GM18498 (cell line): ENCODE measurements around the gene AFAP1L1.

Source experiments
- ATAC-seq: cut with Tn5 transposase; IDR thresholded peaks from one replicate; pipeline ENCODE4 v1.9.1; 2021; ENCODE audit warnings: mild to moderate bottlenecking, moderate library complexity; ENCODE audit not compliant: unreplicated experiment

AFAP1L1 gene

GRCh38 chr5:149367972-149368645 is 96.5 kb downstream of the AFAP1L1 start:
- ATAC-seq, result no peak

- ATAC-seq, result no peak
These were observed 99.2 kb downstream of the AFAP1L1 start for GRCh38 chr5:149370878-149371277.

- ATAC-seq, result peak; percentile 89
These were observed 99.8 kb downstream of the AFAP1L1 start for GRCh38 chr5:149371296-149371962.

GRCh38 chr5:149372076-149372795 is 100.6 kb downstream of the AFAP1L1 start:
- ATAC-seq, result no peak

GRCh38 chr5:149372932-149373331 is 101.3 kb downstream of the AFAP1L1 start:
- no peak for ATAC-seq

- no peak for ATAC-seq
These were observed 102.6 kb downstream of the AFAP1L1 start for GRCh38 chr5:149374303-149374702.

GRCh38 chr5:149374801-149375200 is 103.1 kb downstream of the AFAP1L1 start:
- ATAC-seq, result no peak

- no peak for ATAC-seq
These were observed 103.8 kb downstream of the AFAP1L1 start for GRCh38 chr5:149375434-149375833.

GRCh38 chr5:149376104-149376503 is 104.4 kb downstream of the AFAP1L1 start:
- no peak for ATAC-seq

GRCh38 chr5:149376711-149377447 is 105.2 kb downstream of the AFAP1L1 start:
- ATAC-seq, result no peak

GRCh38 chr5:149378241-149378820 is 106.7 kb downstream of the AFAP1L1 start:
- ATAC-seq, result no peak

GRCh38 chr5:149379177-149379761 is 107.6 kb downstream of the AFAP1L1 start, which contains the start of gene IL17B:
IL17B (minus strand) TSS chr5:149379292; CDS start chr5:149379225, 67 bp downstream.
- ATAC-seq, result no peak

- no peak for ATAC-seq
These were observed 108.2 kb downstream of the AFAP1L1 start for GRCh38 chr5:149379818-149380374.

- ATAC-seq, result no peak
These were observed 108.9 kb downstream of the AFAP1L1 start for GRCh38 chr5:149380466-149381121.

GRCh38 chr5:149381261-149381985 is 109.8 kb downstream of the AFAP1L1 start:
- peak; percentile 29 for ATAC-seq

GRCh38 chr5:149381986-149382338 is 110.3 kb downstream of the AFAP1L1 start:
- ATAC-seq, result peak; percentile 86

- no peak for ATAC-seq
These were observed 111.0 kb downstream of the AFAP1L1 start for GRCh38 chr5:149382517-149383220.

GRCh38 chr5:149383399-149383798 is 111.7 kb downstream of the AFAP1L1 start:
- no peak for ATAC-seq
